ENCODE measurements around the gene FOXN1. TPM values are rescaled to one million over a fixed set of nuclear protein-coding genes. Genes with fewer than 3 reads are reported as not detected.
"Not testable (repeated sequence)": the region's sequence is repeated elsewhere in the genome, so short reads cannot be mapped to it uniquely, and the experiment has no call there.

The FOXN1 gene
- total RNA-seq (1 to 10 TPM in 1 of 5 donors, under 1 TPM in 1, not detected in 3; 0.43 to 9.3 TPM), polyA plus RNA-seq (1 to 10 TPM in 1 of 3 donors, not detected in 2; 2.4 TPM)
- long read RNA-seq, donor 1 = 0 reads
- long read RNA-seq, donor 2 = 0 reads
- long read RNA-seq, donor 3 = 0 reads
- long read RNA-seq, donor 4 = 0 reads
- long read RNA-seq, donor 5, partial matches to known transcripts = 5 of 5 reads
- long read RNA-seq, donor 5, other reads (novel, unspliced or antisense) = 0 of 5 reads
- long read RNA-seq, donor 6 = 0 reads
- long read RNA-seq, donor 7 = 0 reads
- long read RNA-seq, donor 8 = 0 reads
- long read RNA-seq, donor 9 = 0 reads
- long read RNA-seq, donor 10 = 0 reads

GRCh38 chr17:28505986-28506665, at the start of gene FOXN1:
TSS of gene FOXN1 (plus strand) at chr17:28506348. CDS start at chr17:28523970, 17,622 bp downstream.
- 71 to 86% (median 76%) methylated on average over 27 to 28 of the region's 28 CpGs for WGBS, 5 donors
- Histone ChIP-seq H3K4me1 (peaks cover 0 to 13% (median 4%) of the 10 kb centered on the region in 4 donors), H3K36me3 (no peaks in the 10 kb centered on the region), H3K27ac (no peak within 1 kb of the TSS), H3K27me3 (peaks cover 8 to 64% (median 38%) of the 10 kb centered on the region in 3 donors), H3K4me3 (no peak within 1 kb of the TSS), H3K9me3 (no peaks in the 10 kb centered on the region)
- DNase-seq = no peak
- intact Hi-C loops (cut with DNase I; ENCODE audit: low total_unique reads) = no loop called here
- TF ChIP-seq POLR2A (IDR thresholded peaks at IDR 0.05) = no peak
- no peak for TF ChIP-seq EP300 (IDR thresholded peaks at IDR 0.05)
- no peak for TF ChIP-seq POLR2AphosphoS5 (IDR thresholded peaks at IDR 0.05)
- no peak for TF ChIP-seq CTCF (IDR thresholded peaks at IDR 0.05)

- DNase-seq = no peak
- no peak overlapping the region for H3K27ac ChIP-seq
- intact Hi-C loops (cut with DNase I; ENCODE audit: low total_unique reads) = no loop called here
- no peaks in the 10 kb centered on the region for H3K9me3 ChIP-seq
- no peak overlapping the region for H3K4me3 ChIP-seq
- no peaks in the 10 kb centered on the region for H3K4me1 ChIP-seq
- TF ChIP-seq POLR2A (IDR thresholded peaks at IDR 0.05) = no peak
- no peak for TF ChIP-seq CTCF (IDR thresholded peaks at IDR 0.05)
- TF ChIP-seq EP300 (IDR thresholded peaks at IDR 0.05) = no peak
- no peak for TF ChIP-seq POLR2AphosphoS5 (IDR thresholded peaks at IDR 0.05)
- no peaks in the 10 kb centered on the region for H3K27me3 ChIP-seq
- H3K36me3 ChIP-seq = no peaks in the 10 kb centered on the region
- WGBS, 5 donors = 82 to 96% (median 90%) methylated on average over 6 of the region's 6 CpGs
Observed at GRCh38 chr17:28457890-28458289, 48.3 kb upstream of the FOXN1 start.

GRCh38 chr17:28458881-28459280, 47.3 kb upstream of the FOXN1 start:
- H3K27ac ChIP-seq; H3K27me3 ChIP-seq; H3K4me1 ChIP-seq; intact Hi-C loops (cut with DNase I; ENCODE audit: low total_unique reads); H3K4me3 ChIP-seq; DNase-seq; H3K9me3 ChIP-seq; H3K36me3 ChIP-seq: not testable (repeated sequence)
- 60 to 97% (median 96%) methylated on average over 1 to 31 of the region's 32 CpGs for WGBS, 5 donors

GRCh38 chr17:28460901-28461300, 45.2 kb upstream of the FOXN1 start:
- no peak overlapping the region for H3K4me3 ChIP-seq
- 74 to 88% (median 86%) methylated on average over 10 of the region's 10 CpGs for WGBS, 5 donors
- TF ChIP-seq POLR2A (IDR thresholded peaks at IDR 0.05) (no peak), EP300 (IDR thresholded peaks at IDR 0.05) (no peak), CTCF (IDR thresholded peaks at IDR 0.05) (no peak), POLR2AphosphoS5 (IDR thresholded peaks at IDR 0.05) (no peak)
- H3K9me3 ChIP-seq = no peaks in the 10 kb centered on the region
- intact Hi-C loops (cut with DNase I; ENCODE audit: low total_unique reads) = no loop called here
- no peak for DNase-seq
- H3K27ac ChIP-seq = no peak overlapping the region
- peaks cover 0 to 15% (median 0%) of the 10 kb centered on the region in 3 donors for H3K27me3 ChIP-seq
- H3K4me1 ChIP-seq = peaks cover 0 to 3% (median 1%) of the 10 kb centered on the region in 4 donors
- no peaks in the 10 kb centered on the region for H3K36me3 ChIP-seq

All from stomach (tissue), 19 donors.